ENCODE data around the gene LMO3.

The LMO3 gene

GRCh38 chr12:16520328-16520727, 85.6 kb downstream of the LMO3 start:
- Histone ChIP-seq H3K27me3 (ENCODE audit: low read length) (no peaks in the 10 kb centered on the region), H3F3A (ENCODE audit: insufficient read depth) (no peaks in the 10 kb centered on the region), H3K9me2 (replicated peaks; ENCODE audit: insufficient read depth, low read length) (no peaks in the 10 kb centered on the region), H3K79me2 (ENCODE audit: insufficient read depth, low read length) (no peaks in the 10 kb centered on the region), H3K4me2 (ENCODE audit: low read depth, low read length, poor library complexity, severe bottlenecking) (no peak overlapping the region), H3K9ac (ENCODE audit: low read length) (no peak overlapping the region), H3K27ac (ENCODE audit: low read depth, low read length) (no peak overlapping the region), H4K20me1 (ENCODE audit: low read depth, low read length) (no peaks in the 10 kb centered on the region), H3K4me3 (ENCODE audit: insufficient read depth, low read length, poor library complexity, severe bottlenecking) (no peak overlapping the region), H3K9me3 (ENCODE audit: insufficient read depth, low read length) (no peaks in the 10 kb centered on the region), H2AFZ (ENCODE audit: low read depth, low read length, severe bottlenecking) (no peak overlapping the region), H3K36me3 (ENCODE audit: low read length) (no peaks in the 10 kb centered on the region)
- no peak for TF ChIP-seq EZH2phosphoT487 (conservative IDR thresholded peaks at IDR 0.05; ENCODE audit: low read length)
- no peak for TF ChIP-seq CTCF (IDR thresholded peaks at IDR 0.05; ENCODE audit: insufficient read depth, low read length, poor library complexity, severe bottlenecking)

DNA sequence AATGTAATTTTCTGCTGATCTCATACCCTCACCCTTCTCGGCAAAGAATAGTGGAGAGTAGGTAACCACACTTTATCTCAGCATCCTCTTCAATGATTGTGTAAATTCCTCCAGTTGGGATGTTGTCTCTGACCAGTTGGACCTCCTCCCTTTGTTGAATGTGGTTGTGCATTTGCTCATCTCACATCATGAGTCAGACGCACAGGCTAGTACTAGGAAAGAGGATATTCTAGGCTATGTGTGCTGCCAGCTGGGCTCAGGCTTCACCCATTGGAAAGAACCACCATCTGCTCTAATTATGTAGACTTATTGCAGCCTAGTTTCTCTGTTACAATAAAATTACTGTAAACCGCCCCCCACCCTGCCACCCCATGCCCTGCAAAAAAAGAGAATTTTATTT, 90.3 kb downstream of the LMO3 start:
- no peaks in the 10 kb centered on the region for H3K36me3 ChIP-seq (ENCODE audit: low read length)
- no peaks in the 10 kb centered on the region for H3K9me2 ChIP-seq (replicated peaks; ENCODE audit: insufficient read depth, low read length)
- H3K27me3 ChIP-seq (ENCODE audit: low read length): no peaks in the 10 kb centered on the region
- H3K4me3 ChIP-seq (ENCODE audit: insufficient read depth, low read length, poor library complexity, severe bottlenecking): no peak overlapping the region
- H3F3A ChIP-seq (ENCODE audit: insufficient read depth): no peaks in the 10 kb centered on the region
- H4K20me1 ChIP-seq (ENCODE audit: low read depth, low read length): no peaks in the 10 kb centered on the region
- H2AFZ ChIP-seq (ENCODE audit: low read depth, low read length, severe bottlenecking): no peak overlapping the region
- no peaks in the 10 kb centered on the region for H3K9me3 ChIP-seq (ENCODE audit: insufficient read depth, low read length)
- no peaks in the 10 kb centered on the region for H3K79me2 ChIP-seq (ENCODE audit: insufficient read depth, low read length)
- TF ChIP-seq CTCF (IDR thresholded peaks at IDR 0.05; ENCODE audit: insufficient read depth, low read length, poor library complexity, severe bottlenecking) (no peak), EZH2phosphoT487 (conservative IDR thresholded peaks at IDR 0.05; ENCODE audit: low read length) (no peak)
- H3K9ac ChIP-seq (ENCODE audit: low read length): no peak overlapping the region
- H3K4me2 ChIP-seq (ENCODE audit: low read depth, low read length, poor library complexity, severe bottlenecking): no peak overlapping the region
- no peak overlapping the region for H3K27ac ChIP-seq (ENCODE audit: low read depth, low read length)

DNA sequence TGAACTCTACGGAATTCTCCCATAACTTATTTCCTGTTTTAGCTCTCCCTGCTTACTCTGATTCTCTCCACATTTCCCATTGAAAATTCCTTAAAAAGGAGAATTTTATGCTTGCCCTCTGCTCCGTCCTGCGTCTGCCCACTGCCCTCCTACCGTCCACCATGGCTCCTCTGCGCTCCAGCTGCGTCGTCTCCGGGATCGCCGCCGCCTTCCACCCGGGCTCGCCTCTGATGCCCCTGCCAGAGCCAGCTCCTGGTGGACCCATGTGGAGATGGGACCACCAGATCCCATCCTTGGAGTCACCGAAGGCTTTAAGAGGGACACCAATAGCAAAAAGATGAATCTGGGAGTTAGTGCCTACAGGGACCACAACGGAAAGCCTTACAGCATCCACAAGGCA, 92.7 kb downstream of the LMO3 start:
- Histone ChIP-seq H3K27me3 (ENCODE audit: low read length) (no peaks in the 10 kb centered on the region), H4K20me1 (ENCODE audit: low read depth, low read length) (no peaks in the 10 kb centered on the region), H3K36me3 (ENCODE audit: low read length) (no peaks in the 10 kb centered on the region), H3K4me2 (ENCODE audit: low read depth, low read length, poor library complexity, severe bottlenecking) (no peak overlapping the region), H3K79me2 (ENCODE audit: insufficient read depth, low read length) (no peaks in the 10 kb centered on the region), H3F3A (ENCODE audit: insufficient read depth) (no peaks in the 10 kb centered on the region), H3K27ac (ENCODE audit: low read depth, low read length) (no peak overlapping the region), H2AFZ (ENCODE audit: low read depth, low read length, severe bottlenecking) (no peak overlapping the region), H3K9ac (ENCODE audit: low read length) (no peak overlapping the region), H3K9me3 (ENCODE audit: insufficient read depth, low read length) (no peaks in the 10 kb centered on the region), H3K9me2 (replicated peaks; ENCODE audit: insufficient read depth, low read length) (no peaks in the 10 kb centered on the region), H3K4me3 (ENCODE audit: insufficient read depth, low read length, poor library complexity, severe bottlenecking) (no peak overlapping the region)
- TF ChIP-seq EZH2phosphoT487 (conservative IDR thresholded peaks at IDR 0.05; ENCODE audit: low read length) (no peak), CTCF (IDR thresholded peaks at IDR 0.05; ENCODE audit: insufficient read depth, low read length, poor library complexity, severe bottlenecking) (no peak)

GRCh38 chr12:16509411-16509810, 96.6 kb downstream of the LMO3 start:
- Histone ChIP-seq H3K9me2 (replicated peaks; ENCODE audit: insufficient read depth, low read length) (no peaks in the 10 kb centered on the region), H3K27me3 (ENCODE audit: low read length) (no peaks in the 10 kb centered on the region), H4K20me1 (ENCODE audit: low read depth, low read length) (no peaks in the 10 kb centered on the region), H3F3A (ENCODE audit: insufficient read depth) (no peaks in the 10 kb centered on the region), H3K36me3 (ENCODE audit: low read length) (no peaks in the 10 kb centered on the region), H3K27ac (ENCODE audit: low read depth, low read length) (no peak overlapping the region), H3K9me3 (ENCODE audit: insufficient read depth, low read length) (no peaks in the 10 kb centered on the region), H3K4me3 (ENCODE audit: insufficient read depth, low read length, poor library complexity, severe bottlenecking) (no peak overlapping the region), H3K4me2 (ENCODE audit: low read depth, low read length, poor library complexity, severe bottlenecking) (no peak overlapping the region), H2AFZ (ENCODE audit: low read depth, low read length, severe bottlenecking) (no peak overlapping the region), H3K79me2 (ENCODE audit: insufficient read depth, low read length) (no peaks in the 10 kb centered on the region), H3K9ac (ENCODE audit: low read length) (no peak overlapping the region)
- TF ChIP-seq CTCF (IDR thresholded peaks at IDR 0.05; ENCODE audit: insufficient read depth, low read length, poor library complexity, severe bottlenecking) (no peak), EZH2phosphoT487 (conservative IDR thresholded peaks at IDR 0.05; ENCODE audit: low read length) (no peak)

Data from SU-DHL-6 (cell line).